Stimulated activated CD8-positive, alpha-beta memory T cell treated with anti-CD3 and anti-CD28 coated beads, Interleukin-12 subunit alpha, Interleukin-12 subunit beta, amount 100 ng/mL, for 1 hour (primary cell): ENCODE measurements around the gene SHD.
"Not testable (repeated sequence)": the region's sequence is repeated elsewhere in the genome, so short reads cannot be mapped to it uniquely, and the experiment has no call there.

Experiments
- DNase-seq: peaks from one replicate; pipeline ENCODE4 v3.0.0-alpha.2; 2020; ENCODE audit warnings: low read depth

The SHD gene

DNA sequence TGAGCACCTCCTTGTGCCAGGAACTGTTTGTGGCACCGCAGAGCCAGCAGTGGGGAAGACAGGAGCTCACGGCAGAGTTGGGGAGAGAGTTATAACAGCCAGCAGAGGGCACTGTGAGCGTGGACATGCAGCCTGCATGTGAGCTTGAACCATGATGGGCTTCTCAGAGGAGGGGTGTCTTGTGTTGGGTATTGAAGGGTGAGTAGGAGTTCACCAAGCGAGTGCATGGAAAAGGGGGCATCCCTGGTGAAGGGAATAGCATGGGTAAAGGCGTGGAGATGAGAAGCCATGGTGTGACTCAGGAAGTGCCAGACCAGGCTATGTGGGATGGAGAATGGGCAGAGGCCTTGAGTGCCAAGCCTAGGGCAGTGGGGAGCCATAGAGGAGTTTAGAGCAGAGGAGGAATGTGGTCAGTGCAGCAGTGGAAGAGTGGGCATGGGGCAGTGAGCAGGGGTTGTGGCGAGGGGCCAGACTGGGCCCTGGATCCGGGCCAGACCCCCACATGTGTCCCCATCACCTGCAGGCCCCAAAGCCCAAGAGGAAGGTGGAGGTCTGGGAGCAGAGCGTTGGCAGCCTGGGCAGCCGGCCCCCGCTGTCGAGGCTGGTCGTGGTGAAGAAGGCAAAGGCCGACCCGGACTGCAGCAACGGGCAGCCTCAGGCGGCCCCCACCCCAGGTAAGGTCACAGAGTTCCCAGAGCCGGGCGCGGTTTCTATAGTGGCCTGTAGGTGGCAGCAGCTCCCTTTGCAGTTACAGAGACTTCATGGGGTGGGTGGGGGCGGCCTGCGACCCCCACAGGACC is 11.8 kb upstream of the SHD start:
- DNase-seq = peak; percentile 45

DNA sequence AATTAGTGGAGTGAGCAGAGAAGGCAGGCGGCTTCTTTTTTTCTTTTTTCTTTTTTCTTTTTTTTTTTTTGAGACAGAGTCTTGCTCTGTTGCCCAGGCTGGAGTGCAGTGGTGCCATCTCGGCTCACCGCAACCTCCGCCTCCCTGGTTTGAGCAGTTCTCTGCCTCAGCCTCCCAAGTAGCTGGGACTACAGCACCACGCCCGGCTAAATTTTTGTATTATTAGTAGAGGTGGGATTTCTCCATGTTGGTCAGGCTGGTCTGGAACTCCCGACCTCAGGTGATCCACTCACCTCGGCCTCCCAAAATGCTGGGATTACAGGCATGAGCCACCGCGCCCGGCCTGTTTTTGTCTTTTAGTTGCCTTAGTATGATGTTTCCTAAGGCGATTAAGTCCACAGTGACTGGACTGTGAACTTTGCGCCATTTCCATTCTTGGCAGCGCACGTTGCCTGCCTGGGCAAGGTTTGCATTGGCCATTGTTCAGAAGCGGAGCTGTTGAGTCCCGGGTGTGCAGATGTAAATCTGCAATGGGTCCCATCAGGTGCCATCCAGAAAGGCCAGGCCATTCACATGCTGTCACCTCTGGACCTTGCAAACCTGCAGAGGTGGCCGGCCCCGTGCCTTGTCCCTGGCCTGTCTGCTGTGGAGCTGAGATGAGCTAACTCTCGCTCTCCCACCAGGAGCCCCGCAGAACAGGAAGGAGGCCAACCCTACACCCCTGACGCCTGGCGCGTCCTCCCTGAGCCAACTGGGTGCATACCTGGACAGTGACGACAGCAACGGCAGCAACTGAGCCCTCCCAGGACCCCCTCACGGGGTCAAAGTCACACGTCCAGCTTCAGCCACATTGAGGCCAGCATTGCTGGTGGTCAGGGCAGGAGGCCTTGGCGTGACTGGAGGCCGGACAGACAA is 10.9 kb upstream of the SHD start:
- no peak for DNase-seq

- DNase-seq = no peak
Observed at GRCh38 chr19:4268816-4269430, 10.1 kb upstream of the SHD start.

- no peak for DNase-seq
Observed at GRCh38 chr19:4272894-4273293, 6.2 kb upstream of the SHD start.

DNA sequence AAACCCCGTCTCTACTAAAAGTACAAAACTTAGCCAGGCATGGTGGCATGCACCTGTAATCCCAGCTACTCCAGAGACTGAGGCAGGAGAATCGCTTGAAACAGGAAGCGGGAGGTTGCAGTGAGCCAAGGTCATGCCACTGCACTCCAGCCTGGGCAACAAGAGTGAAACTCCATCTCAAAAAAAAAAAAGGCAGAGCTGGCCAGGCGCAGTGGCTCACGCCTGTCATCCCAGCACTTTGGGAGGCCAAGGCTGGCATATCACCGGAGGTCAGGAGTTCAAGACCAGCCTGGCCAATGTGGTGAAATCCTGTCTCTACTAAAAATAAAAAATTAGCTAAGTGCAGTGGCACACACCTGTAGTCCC is 4.8 kb upstream of the SHD start:
- DNase-seq = not testable (repeated sequence)

- DNase-seq = no peak
Observed at GRCh38 chr19:4277191-4277696, 1.8 kb upstream of the SHD start.

DNA sequence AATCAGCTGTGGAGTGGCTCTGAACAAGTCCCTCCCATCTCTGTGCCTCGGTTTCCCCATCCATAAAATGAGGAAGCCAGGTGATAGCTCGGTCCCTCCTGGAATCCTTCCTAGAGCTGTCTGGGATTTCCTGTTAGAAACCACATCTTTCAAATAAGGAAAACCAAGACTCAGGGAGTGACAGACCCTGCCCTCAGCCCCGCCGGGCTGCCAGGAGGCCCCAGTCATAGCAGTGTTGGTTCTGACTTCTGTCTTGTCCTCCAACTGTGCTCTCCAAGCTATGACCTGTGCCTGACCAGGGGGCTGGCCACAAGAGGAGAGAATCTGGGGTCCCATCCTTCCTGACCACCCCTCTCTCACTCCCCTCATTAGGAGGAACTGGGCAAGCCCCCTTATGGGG is 1.1 kb upstream of the SHD start:
- no peak for DNase-seq

DNA sequence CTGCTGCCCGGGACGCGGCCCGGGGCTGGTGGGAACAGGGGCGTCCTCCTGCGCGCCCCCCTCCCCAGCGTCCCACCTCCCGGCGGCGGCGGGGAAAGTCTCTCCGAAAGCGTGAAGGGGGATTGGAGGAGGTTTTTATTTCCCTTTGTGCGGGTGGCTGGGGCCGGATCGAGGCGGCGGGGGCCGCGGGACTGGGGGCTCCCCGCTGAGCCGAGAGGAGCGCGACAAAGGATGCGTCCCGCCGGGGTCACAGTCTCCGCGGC is 132 bp downstream of the SHD start:
- DNase-seq = no peak

DNA sequence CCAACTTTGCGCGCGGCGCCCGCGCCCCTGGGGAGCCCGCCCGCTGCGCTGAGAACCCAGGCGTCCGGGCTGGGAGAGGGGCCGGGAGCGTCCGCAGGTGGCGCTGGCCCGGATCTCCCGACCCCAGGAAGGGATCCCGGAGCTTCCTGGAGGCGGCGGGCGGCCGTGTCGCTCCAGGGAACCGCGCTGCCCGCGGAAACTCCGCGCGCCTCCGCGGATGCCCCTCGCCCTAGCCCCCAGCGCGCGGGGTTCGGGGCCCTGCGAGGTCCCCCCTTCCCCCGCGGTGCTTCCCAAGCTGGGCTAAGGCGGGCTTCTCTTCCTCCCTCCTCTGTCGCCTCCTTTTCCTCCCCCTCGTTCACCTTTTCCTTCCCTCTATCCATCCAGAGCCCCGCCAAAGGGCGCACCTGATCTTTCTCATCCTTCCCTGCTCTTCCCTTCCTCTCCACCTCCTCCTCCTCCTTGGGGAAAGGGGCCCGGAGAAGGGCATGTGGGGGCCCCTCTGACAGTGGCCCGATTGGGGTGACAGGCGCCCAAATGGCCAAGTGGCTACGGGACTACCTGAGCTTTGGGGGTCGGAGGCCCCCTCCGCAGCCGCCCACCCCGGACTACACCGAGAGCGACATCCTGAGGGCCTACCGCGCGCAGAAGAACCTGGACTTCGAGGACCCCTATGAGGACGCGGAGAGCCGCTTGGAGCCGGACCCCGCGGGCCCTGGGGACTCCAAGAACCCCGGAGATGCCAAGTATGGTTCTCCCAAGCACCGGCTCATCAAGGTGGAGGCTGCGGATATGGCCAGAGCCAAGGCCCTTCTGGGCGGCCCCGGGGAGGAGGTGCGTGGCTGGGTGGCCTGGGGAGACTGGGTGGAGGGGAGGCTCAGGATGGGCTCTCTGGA is 710 bp downstream of the SHD start:
- DNase-seq = no peak

- DNase-seq = no peak
Observed at GRCh38 chr19:4284176-4284958, 5.3 kb downstream of the SHD start.

GRCh38 chr19:4284974-4285373 is 5.9 kb downstream of the SHD start:
- DNase-seq = no peak

GRCh38 chr19:4286141-4286540 is 7.1 kb downstream of the SHD start:
- DNase-seq = not testable (repeated sequence)

- no peak for DNase-seq
Observed at GRCh38 chr19:4288091-4288777, 9.2 kb downstream of the SHD start.

GRCh38 chr19:4291184-4291732 is 12.2 kb downstream of the SHD start:
- DNase-seq = no peak

GRCh38 chr19:4292515-4292914 is 13.4 kb downstream of the SHD start:
- no peak for DNase-seq

DNA sequence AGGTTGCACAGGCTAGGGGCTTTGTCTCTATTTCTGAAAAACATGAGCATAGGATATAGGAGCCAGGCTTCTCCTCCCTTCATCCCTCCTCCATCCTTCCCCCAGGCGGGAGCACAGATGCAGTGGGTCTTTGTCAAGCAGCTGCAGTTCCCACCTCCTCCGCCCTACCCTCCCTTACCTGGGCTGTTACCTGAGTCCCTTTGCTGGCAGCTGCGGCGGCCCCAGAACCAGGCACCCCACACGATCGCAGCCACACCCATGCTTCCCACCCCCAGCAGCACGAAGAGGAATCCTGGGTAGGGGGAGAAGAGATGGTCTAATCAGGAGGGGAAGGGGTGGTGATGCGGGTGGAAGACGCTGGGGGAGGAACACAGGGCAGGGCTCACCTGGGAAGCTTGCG is 15.3 kb downstream of the SHD start:
- no peak for DNase-seq

DNA sequence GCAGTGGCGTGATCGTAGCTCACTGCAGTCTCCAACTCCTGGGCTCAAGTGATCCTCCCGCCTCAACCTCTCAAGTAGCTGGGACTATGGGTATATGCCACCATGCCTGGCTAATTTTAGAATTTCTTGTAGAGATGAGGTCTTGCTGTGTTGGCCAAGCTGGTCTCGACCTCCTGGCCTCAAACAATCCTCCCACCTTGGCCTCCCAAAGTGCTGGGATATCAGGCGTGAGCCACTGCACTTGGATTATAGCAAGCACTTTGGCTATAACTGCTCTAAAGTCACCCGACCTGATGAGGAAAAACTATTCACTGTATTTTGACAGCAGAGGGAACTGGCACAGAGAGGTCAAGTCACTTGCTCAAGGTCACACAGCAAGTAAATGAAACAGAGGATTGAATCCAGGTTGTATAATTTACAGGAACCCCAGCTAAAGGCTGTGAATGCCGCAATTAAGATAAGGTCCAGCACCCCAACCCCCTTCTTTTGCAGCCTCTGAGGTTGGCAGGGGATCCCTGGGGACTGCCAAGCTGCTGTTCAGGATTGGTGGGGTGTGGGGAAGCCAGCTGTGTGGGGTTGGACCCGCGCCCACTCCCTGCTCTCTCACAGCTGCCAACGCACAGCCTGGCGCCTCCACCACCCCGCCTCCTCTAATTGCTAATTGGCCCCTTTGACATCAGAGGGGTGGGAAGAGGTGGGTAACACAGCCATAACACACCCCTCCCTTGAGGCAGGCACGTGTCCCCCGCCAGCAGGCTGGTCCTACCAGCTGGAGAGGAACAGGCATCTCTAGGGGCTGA is 17.1 kb downstream of the SHD start:
- DNase-seq = no peak

- no peak for DNase-seq
Observed at GRCh38 chr19:4297901-4298809, 19.1 kb downstream of the SHD start.
